Effector memory CD4-positive, alpha-beta T cell (primary cell): ENCODE measurements around the gene A3GALT2.

Source experiments
- DNase-seq, 3 donors: peaks; one replicate each; pipeline ENCODE4 v3.0.0-alpha.2; 2020
- H3K27ac ChIP-seq: 2 replicates; pipeline ENCODE4 v1.7.0; 2013; ENCODE audit warnings: mild to moderate bottlenecking, low read length, moderate library complexity; ENCODE audit not compliant: insufficient read depth, poor library complexity, severe bottlenecking
- H3K27me3 ChIP-seq: replicated peaks from 2 replicates; pipeline ENCODE4 v1.7.0; 2013; ENCODE audit warnings: mild to moderate bottlenecking, low read length; ENCODE audit not compliant: insufficient read depth, control insufficient read depth, poor library complexity, severe bottlenecking
- H3K36me3 ChIP-seq: 2 replicates; pipeline ENCODE4 v1.7.0; 2013; ENCODE audit warnings: mild to moderate bottlenecking, low read length, moderate library complexity; ENCODE audit not compliant: control insufficient read depth, insufficient read depth
- H3K4me1 ChIP-seq: 2 replicates; pipeline ENCODE4 v1.7.0; 2013; ENCODE audit warnings: low read length, mild to moderate bottlenecking; ENCODE audit not compliant: control insufficient read depth, insufficient read depth, poor library complexity, severe bottlenecking
- H3K4me3 ChIP-seq: 2 replicates; pipeline ENCODE4 v1.7.0; 2013; ENCODE audit warnings: low read length, low read depth, mild to moderate bottlenecking; ENCODE audit not compliant: insufficient read depth, poor library complexity, severe bottlenecking
- H3K9me3 ChIP-seq: 2 replicates; pipeline ENCODE4 v1.7.0; 2013; ENCODE audit warnings: mild to moderate bottlenecking, low read length, moderate library complexity; ENCODE audit not compliant: control insufficient read depth

Gene A3GALT2

DNA sequence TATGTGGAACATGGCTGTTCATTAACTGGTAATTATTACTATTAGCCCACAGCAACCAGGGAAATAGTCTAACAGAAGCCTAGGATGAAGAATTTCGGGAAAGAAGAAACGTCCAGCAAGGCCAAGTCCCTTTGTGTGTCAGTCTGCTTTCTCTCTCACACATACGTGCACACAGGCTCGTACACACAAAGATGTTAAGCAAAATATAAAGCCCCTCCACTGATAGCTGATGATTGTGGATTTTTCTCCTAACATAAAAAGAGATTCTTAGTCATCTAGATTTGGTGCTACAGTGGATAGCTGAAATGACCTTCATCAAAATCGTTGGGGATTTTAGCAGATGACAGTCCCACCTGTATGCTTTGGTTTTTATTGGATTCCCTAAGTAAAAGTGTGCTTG, 42.1 kb upstream of the A3GALT2 start:
- no peak for DNase-seq
- H3K27ac ChIP-seq, result no peak overlapping the region
- H3K9me3 ChIP-seq, result no peaks in the 10 kb centered on the region
- peaks cover 2% of the 10 kb centered on the region for H3K4me1 ChIP-seq
- no peak overlapping the region for H3K4me3 ChIP-seq
- no peaks in the 10 kb centered on the region for H3K36me3 ChIP-seq
- H3K27me3 ChIP-seq, result no peaks in the 10 kb centered on the region

DNA sequence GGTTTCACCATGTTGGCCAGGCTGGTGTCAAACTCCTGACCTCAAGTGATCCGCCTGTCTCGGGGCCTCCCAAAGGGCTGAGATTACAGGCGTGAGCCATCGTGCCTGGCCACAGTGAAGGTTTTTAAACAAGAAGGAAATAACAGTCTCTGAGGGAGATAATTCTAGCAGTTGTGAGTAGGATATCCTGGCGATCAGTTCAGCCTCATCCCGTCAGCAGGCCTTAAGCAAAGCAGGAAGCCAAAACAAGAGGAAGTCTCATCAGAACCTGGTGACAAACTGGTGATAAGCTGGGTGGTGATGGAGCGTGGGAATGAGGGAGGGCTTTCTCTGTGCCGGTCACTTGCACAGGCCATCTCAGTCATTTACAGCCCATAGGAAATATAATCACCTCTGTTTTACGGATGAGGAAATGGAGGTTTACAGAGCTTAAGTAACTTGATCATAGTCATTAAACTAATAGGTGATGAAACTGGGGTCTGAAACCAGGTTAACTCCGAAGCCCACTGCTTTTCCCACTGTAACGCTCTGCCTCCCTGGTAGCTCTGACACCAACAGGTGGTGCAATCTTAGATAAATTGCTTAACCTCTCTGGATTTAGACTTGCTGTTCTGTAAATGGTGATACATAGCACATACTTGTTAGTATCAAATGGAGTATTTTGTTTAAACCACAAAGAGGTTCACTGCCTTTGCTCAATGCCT, 40.8 kb upstream of the A3GALT2 start:
- DNase-seq, result no peak
- H3K9me3 ChIP-seq, result no peaks in the 10 kb centered on the region
- no peak overlapping the region for H3K27ac ChIP-seq
- no peaks in the 10 kb centered on the region for H3K27me3 ChIP-seq
- no peaks in the 10 kb centered on the region for H3K36me3 ChIP-seq
- no peaks in the 10 kb centered on the region for H3K4me1 ChIP-seq
- no peak overlapping the region for H3K4me3 ChIP-seq

DNA sequence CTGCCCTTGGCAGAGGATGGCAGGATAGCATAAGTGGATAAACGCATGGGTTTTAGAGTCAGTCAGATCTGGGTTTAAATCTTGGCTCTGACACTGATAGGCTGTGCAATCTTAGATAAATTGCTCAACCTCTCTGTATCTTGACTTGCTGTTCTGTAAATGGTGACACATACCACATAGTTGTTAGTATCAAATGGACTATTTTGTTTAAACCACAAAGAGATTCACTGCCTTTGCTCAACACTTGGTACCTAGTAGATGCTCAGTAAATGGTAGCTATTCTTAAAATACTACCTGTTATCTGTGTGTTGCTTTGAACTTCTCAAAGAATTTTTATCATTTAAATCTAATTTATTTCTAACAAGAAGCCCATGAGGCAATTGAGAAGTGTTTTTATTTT, 39.5 kb upstream of the A3GALT2 start:
- no peak for DNase-seq
- H3K4me3 ChIP-seq, result no peak overlapping the region
- H3K4me1 ChIP-seq, result no peaks in the 10 kb centered on the region
- no peaks in the 10 kb centered on the region for H3K27me3 ChIP-seq
- H3K27ac ChIP-seq, result no peak overlapping the region
- H3K9me3 ChIP-seq, result no peaks in the 10 kb centered on the region
- H3K36me3 ChIP-seq, result no peaks in the 10 kb centered on the region

DNA sequence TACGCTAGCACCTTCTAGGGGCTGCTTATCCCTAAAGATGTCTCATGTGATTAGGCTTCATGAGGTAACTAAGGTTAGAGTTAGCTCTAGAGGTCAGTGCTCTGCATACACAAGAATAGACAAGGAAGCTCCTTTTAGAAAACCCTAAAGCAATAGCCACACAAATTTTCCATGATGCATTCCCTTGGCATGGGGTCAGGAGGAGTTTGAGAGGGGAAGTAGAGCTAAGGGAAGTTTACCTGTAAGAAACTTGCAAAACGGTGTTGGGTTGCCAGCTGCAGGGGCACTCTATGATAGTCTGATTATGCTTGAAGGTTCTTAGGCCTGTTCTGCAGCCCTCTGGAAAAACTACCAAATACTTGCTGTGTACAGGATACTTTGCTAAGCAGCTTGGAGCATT, 39.0 kb upstream of the A3GALT2 start:
- Histone ChIP-seq H3K9me3 (no peaks in the 10 kb centered on the region), H3K27ac (no peak overlapping the region), H3K27me3 (no peaks in the 10 kb centered on the region), H3K4me1 (no peaks in the 10 kb centered on the region), H3K4me3 (no peak overlapping the region), H3K36me3 (no peaks in the 10 kb centered on the region)
- no peak for DNase-seq

GRCh38 chr1:33358795-33359503, 38.1 kb upstream of the A3GALT2 start:
- Histone ChIP-seq H3K27ac (no peak overlapping the region), H3K9me3 (no peaks in the 10 kb centered on the region), H3K36me3 (no peaks in the 10 kb centered on the region), H3K4me3 (no peak overlapping the region), H3K27me3 (no peaks in the 10 kb centered on the region), H3K4me1 (no peaks in the 10 kb centered on the region)
- DNase-seq, result no peak

DNA sequence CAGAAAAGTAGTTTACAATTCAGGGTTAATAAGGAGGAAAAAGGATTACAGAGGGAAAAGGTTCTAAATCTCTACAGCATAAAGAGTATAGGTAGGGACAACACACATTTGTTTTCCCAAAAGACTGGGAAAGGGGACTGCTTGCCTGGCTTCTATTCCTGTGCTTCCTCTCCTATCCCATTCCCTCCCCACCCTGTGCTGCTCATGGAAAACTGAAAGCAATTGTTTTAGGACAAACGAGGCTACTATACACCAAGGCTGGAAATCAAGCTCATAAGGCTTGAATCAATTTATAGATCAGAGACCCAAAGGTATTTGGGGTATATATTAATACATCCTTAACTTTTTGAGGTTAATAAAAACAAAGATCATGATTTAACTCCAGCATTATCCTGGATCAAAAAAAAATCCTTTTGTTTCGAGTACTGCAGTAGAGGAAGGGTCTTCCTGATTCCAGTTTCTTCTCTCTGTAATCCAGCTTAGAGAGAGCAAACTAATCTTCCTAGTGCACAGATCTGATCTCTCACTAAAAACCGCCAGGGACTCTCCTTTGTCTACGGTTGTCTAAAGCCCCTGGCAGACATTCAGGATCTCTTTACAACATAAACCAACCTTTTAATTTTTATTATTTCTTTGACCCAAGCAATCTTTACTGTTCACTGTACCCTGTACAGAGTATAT, 37.4 kb upstream of the A3GALT2 start:
- Histone ChIP-seq H3K27me3 (no peaks in the 10 kb centered on the region), H3K4me3 (no peak overlapping the region), H3K4me1 (no peaks in the 10 kb centered on the region), H3K36me3 (no peaks in the 10 kb centered on the region), H3K27ac (no peak overlapping the region), H3K9me3 (no peaks in the 10 kb centered on the region)
- DNase-seq, result no peak

DNA sequence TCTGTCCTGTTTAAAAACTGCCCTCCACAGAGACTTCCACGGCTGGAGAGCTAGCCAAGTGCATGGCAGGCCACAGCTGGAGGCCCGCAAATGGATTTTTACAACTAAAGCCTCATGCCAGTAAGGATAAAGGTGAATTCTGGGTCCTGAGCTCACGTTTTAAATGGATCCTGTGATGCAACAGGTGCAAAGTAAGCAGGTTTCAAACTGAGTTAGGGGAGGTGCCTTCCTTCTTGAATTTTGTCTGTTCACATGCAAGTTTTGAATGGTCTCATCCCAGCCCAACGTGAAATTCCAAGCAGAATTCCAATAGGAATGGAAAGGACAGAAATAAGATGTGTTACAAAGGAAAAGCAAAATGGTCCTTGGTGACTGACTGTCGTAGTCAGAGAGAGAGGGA, 36.2 kb upstream of the A3GALT2 start:
- DNase-seq, result no peak
- Histone ChIP-seq H3K4me3 (no peak overlapping the region), H3K36me3 (no peaks in the 10 kb centered on the region), H3K27ac (no peak overlapping the region), H3K27me3 (no peaks in the 10 kb centered on the region), H3K4me1 (no peaks in the 10 kb centered on the region), H3K9me3 (no peaks in the 10 kb centered on the region)

- Histone ChIP-seq H3K27me3 (no peaks in the 10 kb centered on the region), H3K9me3 (no peaks in the 10 kb centered on the region), H3K4me3 (no peak overlapping the region), H3K27ac (no peak overlapping the region), H3K36me3 (no peaks in the 10 kb centered on the region), H3K4me1 (peaks cover 4% of the 10 kb centered on the region)
- DNase-seq, result no peak
Measured at GRCh38 chr1:33354707-33355316, 33.9 kb upstream of the A3GALT2 start.

GRCh38 chr1:33353531-33353930, 32.6 kb upstream of the A3GALT2 start:
- no peaks in the 10 kb centered on the region for H3K36me3 ChIP-seq
- H3K4me3 ChIP-seq, result no peak overlapping the region
- DNase-seq, result no peak

DNA sequence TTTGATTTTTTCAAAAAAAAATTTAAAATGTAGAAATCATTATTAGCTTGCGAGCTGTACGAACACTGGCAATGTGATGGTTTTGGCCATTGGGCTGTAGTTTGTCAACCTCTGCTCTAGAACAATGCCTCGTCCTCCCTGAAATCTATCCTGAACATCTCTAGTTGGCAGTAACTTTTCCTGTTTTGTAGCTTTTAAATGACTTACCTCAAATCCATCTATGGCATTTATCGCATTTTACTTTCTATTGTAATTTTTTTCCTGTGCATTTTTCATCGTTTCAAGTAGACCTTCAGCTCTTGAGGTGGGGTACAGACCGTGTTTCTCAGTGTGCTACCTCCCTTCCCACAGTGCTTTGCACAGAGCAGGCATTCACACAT, 30.4 kb upstream of the A3GALT2 start:
- Histone ChIP-seq H3K36me3 (no peaks in the 10 kb centered on the region), H3K4me1 (peaks cover 18% of the 10 kb centered on the region), H3K4me3 (no peak overlapping the region), H3K27ac (no peak overlapping the region), H3K9me3 (no peaks in the 10 kb centered on the region), H3K27me3 (no peaks in the 10 kb centered on the region)
- no peak for DNase-seq

More at GRCh38 chr1:33353531-33353930, 32.6 kb upstream of the A3GALT2 start:
- no peaks in the 10 kb centered on the region for H3K9me3 ChIP-seq
- H3K27me3 ChIP-seq, result no peaks in the 10 kb centered on the region
- no peak overlapping the region for H3K27ac ChIP-seq
- H3K4me1 ChIP-seq, result peaks cover 9% of the 10 kb centered on the region
